Ishikawa (cell line): Measurements from ENCODE around the gene CDYL2.

Experiments
- CEBPB ChIP-seq: IDR thresholded peaks from 2 replicates; pipeline ENCODE4 v1.6.1; 2012
- CREB1 ChIP-seq: IDR thresholded peaks from 2 replicates; pipeline ENCODE4 v1.6.1; 2012; ENCODE audit warnings: low read depth
- EGR1 ChIP-seq: IDR thresholded peaks from 2 replicates; pipeline ENCODE4 v1.6.1; 2012
- EP300 ChIP-seq: IDR thresholded peaks from 2 replicates; pipeline ENCODE4 v1.6.1; 2012; ENCODE audit warnings: borderline replicate concordance
- FOXM1 ChIP-seq: IDR thresholded peaks from 2 replicates; pipeline ENCODE4 v1.6.1; 2012; ENCODE audit warnings: low read depth, borderline replicate concordance
- MAX ChIP-seq: IDR thresholded peaks from 2 replicates; pipeline ENCODE4 v1.6.1; 2012
- NFIC ChIP-seq: IDR thresholded peaks from 2 replicates; pipeline ENCODE4 v1.6.1; 2012
- RAD21 ChIP-seq: IDR thresholded peaks from 2 replicates; pipeline ENCODE4 v1.6.1; 2012; ENCODE audit warnings: low read depth
- REST ChIP-seq: IDR thresholded peaks from 2 replicates; pipeline ENCODE4 v1.6.1; 2012; ENCODE audit warnings: low read depth, mild to moderate bottlenecking
- TAF1 ChIP-seq: IDR thresholded peaks from 2 replicates; pipeline ENCODE4 v1.6.1; 2012; ENCODE audit warnings: low read depth, mild to moderate bottlenecking
- TCF12 ChIP-seq: IDR thresholded peaks from 2 replicates; pipeline ENCODE4 v1.6.1; 2012; ENCODE audit warnings: low read depth
- TEAD4 ChIP-seq: IDR thresholded peaks from 2 replicates; pipeline ENCODE4 v1.6.1; 2012
- USF1 ChIP-seq: IDR thresholded peaks from 2 replicates; pipeline ENCODE4 v1.6.1; 2012
- YY1 ChIP-seq: IDR thresholded peaks from 2 replicates; pipeline ENCODE4 v1.6.1; 2012; ENCODE audit warnings: low read depth
- ZBTB7A ChIP-seq: IDR thresholded peaks from 2 replicates; pipeline ENCODE4 v1.6.1; 2012; ENCODE audit warnings: low read depth

CDYL2 gene

GRCh38 chr16:80825365-80825758 lies 21.0 kb upstream of the CDYL2 start:
- TF ChIP-seq EP300 (no peak), USF1 (no peak)

GRCh38 chr16:80824623-80825364 lies 20.4 kb upstream of the CDYL2 start:
- peak; percentile 67 for TF ChIP-seq RAD21
- no peak for TF ChIP-seq CEBPB

GRCh38 chr16:80819988-80820387 lies 15.6 kb upstream of the CDYL2 start:
- TF ChIP-seq ZBTB7A (no peak), CREB1 (no peak), TCF12 (no peak), FOXM1 (no peak), EGR1 (no peak), RAD21 (no peak), CEBPB (no peak), EP300 (no peak), USF1 (no peak), YY1 (no peak), TAF1 (no peak), REST (no peak), NFIC (no peak), TEAD4 (no peak), MAX (no peak)

GRCh38 chr16:80816356-80816755 lies 12.0 kb upstream of the CDYL2 start:
- TF ChIP-seq TCF12, result no peak
- no peak for TF ChIP-seq CEBPB
- TF ChIP-seq TAF1, result no peak
- TF ChIP-seq USF1, result no peak
- no peak for TF ChIP-seq EGR1
- no peak for TF ChIP-seq EP300
- TF ChIP-seq TEAD4, result no peak
- no peak for TF ChIP-seq NFIC
- TF ChIP-seq FOXM1, result no peak
- TF ChIP-seq REST, result no peak
- TF ChIP-seq MAX, result no peak
- no peak for TF ChIP-seq YY1
- no peak for TF ChIP-seq CREB1
- TF ChIP-seq RAD21, result no peak
- no peak for TF ChIP-seq ZBTB7A

GRCh38 chr16:80812593-80812992 lies 8.2 kb upstream of the CDYL2 start:
- TF ChIP-seq YY1, result no peak
- TF ChIP-seq MAX, result no peak
- TF ChIP-seq CEBPB, result no peak
- no peak for TF ChIP-seq CREB1
- no peak for TF ChIP-seq FOXM1
- TF ChIP-seq ZBTB7A, result no peak
- no peak for TF ChIP-seq NFIC
- no peak for TF ChIP-seq TEAD4
- no peak for TF ChIP-seq EGR1
- no peak for TF ChIP-seq RAD21
- no peak for TF ChIP-seq TCF12
- TF ChIP-seq TAF1, result no peak
- no peak for TF ChIP-seq EP300
- no peak for TF ChIP-seq USF1
